NOMO-1 (cell line): ENCODE results near the gene DSE.

Source experiments
- DNase-seq, 2 experiments: peaks; one replicate each; lab custom pipeline; 2025; ENCODE audit not compliant: unreplicated experiment in 2 of 2; lab: John Stamatoyannopoulos, UW

Gene DSE

DNA sequence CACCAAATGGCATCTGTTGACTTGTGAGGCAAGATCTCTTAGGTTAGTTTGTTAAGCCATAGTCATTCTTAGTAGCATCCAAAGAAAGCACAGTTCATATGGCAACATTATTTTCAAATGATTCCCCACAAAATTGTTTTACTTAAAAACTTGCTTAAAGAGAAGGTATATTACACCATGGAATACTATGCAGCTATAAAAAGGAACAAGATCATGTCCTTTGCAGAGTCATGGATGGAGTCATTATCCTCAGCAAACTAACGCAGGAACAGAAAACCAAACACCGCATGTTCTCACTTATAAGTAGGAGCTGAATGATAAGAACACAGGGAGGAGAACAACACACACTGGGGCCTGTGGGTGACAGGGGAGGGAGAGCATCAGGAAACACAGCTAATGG is 10.9 kb upstream of the DSE start:
- no peak for DNase-seq

DNA sequence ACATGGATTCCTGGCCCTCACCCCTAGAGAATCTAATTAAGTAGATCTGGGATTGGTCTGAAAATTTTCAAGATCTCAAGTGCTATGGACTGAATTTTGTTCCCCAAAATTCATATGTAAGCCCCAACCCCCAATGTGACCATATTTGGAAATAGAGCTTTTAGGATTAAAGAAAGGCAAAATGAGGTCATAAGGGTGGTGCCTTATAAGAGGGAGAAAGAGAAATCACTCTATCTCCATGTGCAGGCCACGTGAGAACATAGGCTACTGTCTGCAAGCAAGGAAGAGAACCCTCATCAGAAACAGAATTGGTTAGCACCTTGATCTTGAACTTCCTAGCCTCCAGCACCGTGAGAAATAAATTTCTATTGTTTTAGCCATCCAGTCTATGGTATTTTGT is 8.5 kb upstream of the DSE start:
- no peak for DNase-seq

DNA sequence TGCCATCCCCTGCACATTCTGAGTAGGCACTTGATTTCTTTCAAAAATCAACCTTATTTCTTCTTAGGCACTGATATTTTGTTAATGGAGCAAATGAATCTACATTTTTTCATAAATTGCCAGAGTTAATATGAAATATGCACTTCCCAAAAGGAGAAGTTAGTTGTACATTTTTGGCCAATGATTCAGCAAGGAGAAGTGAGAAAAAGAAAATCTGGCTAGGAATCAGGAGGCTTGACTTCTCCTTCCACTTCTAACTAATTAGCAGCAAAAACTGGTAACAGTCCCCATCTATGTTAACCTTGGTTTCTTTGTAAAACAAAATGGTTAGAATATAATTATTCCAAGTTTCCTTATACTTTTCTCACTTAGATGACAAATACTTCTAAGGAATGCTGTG is 7.0 kb upstream of the DSE start:
- peak; percentile 62 to 88 for DNase-seq

DNA sequence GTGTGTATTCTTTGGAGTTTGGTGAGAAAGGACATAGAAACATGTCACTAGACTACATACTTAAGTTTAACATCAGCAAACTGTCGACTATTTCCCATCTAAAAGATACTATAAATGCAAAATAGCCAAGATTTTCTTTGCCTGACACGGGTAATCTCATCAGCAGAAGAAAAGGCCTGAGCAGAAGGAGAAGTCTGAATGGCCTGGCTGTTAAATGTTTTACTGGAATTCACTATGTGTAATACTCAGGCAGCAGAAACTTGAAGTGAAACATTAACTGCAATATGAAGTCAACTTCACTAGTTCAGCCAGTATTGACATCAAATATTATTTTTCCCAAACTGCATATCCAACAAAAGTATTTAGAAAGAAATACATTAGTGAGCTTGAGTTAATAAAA is 6.4 kb upstream of the DSE start:
- peak in 1 of 2 experiments; percentile 17 for DNase-seq

DNA sequence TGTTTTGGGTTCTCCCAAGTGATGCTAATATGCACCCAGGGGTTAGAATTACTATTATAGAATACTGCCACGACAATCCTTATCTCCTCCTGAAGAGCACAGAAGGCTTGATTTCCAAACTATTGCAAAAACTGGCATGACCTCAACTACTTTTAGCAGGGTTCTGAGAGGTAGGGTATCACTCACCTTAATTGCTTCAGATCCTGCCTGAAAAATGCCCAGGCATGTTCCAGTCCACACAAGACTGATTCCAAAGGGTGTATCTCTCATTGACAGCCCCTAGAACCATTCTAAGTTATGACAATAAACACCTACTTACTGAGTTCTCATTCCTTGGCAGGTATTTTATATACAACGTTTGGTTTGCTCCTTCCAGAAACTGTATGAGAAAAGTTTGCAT is 5.0 kb upstream of the DSE start:
- DNase-seq = no peak

DNA sequence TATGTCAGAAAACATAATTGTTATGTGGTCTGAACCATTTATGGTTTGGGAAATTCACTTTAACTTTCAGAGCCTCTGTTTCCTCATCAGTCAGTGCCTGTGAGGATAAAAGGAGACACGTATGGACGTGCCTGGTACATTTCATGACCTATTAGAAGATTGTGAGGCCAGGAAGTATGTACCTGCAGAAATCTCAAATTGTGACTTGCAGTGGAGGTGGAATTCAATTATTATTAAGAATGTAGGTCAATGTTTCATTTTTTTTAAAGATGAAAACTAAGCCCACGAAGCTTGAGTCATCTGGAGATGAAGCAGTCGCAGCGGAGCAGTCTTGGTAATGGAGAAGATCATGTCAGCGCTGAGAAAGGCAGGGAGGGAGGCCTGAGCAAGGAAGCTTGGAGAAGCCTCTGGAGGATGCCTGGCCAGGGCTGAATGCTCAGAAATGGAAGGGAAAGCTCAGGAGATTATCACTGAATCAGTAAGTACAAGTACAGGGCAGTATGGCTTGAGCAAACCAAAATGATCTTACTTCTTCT is 3.9 kb upstream of the DSE start:
- DNase-seq = no peak

DNA sequence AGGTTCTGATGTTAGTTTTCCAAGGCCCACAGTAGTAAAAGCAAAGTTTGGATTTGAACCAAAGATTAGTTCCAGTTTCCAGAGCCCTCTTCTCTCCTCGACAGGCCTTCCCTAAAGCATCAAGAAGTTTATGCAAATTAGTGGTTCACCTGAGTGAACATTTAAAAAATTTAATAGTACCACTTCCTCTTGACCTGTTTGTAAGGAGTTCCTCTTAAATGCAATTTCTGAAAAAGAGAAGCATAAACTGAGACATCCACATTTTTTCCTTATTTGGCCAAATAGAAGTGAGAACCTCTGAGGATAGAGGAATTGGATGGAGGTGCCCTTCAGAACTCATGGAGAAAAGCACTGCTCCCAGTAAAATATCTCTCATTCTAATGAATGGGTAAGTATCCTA is 1.2 kb upstream of the DSE start:
- peak in 1 of 2 experiments; percentile 31 for DNase-seq

DNA sequence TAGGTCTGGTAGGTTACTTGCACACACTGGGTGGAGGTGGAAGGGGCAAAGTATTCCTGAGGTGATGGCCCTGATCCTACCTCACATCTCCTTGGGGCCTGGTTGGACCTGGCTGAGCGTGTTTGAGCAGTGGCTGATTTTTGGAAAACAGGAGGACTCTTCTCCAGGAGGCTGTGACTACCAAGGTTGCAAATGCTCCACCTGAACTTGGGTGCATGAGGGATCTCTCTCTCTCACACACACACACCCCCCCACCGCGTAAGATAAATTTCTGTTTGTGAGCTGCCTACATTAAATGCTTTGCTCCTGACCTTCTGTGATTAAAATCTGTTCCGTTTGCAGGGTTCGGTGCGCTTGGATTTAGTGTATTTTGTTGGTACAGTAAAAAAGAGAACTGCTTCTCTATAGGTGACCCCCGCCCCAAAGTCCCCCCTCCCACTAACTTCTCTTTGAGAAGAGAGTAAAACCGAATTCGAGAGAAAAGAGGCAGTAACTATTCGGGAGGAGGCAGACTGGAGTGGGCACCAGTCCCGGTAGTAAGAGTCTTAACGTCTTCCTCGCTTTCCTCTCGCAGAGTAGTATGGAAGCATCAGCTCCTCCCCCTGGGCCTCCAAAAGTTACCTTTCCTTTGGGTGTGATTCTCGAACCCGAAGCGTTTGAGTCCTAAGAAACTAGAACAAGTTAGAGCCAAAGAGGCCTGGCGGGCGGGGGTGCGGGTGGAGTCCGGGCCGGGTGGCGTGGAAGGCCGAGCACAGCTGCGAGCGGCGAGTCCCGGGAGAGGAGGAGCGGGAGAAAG is 585 bp upstream of the DSE start:
- no peak for DNase-seq

DNA sequence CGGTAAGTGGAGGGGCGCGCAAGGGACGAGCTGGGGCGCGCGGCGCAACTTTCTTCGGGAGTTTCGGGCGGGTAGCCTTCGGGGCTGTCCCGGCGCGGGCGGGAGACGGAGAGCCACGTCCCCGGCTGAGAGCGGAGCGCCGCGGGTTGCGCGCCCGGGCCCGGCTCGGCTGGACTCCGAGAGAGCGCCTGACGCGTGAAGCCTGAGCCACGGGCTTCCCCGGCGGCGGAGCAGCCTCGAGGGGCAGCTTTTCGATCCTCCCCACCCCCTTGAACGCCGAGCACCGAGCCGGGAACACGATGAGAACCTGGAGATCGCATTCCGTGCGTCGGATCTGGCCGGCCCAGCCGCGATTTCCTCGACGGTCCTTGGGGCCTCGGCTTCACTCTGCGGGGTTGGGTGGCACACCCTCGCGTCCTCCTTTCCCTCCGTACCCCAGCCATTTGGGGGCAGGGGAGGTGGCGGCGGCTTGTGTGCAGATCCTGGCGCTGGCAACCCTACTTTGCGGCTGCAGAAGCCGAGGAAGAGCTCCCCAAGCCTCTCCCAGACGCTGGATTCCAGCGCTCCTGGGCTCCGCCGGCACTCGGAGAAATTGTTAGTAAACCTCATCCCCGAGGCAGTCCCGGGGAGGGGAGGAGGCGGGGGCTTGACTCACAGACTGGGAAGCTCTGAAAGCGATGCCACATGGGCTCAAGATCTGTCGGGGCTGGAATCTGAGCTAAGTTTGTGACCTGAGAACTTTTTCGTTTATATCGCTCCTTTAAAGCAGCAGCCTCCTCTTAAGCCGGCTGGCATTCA is 572 bp downstream of the DSE start:
- no peak for DNase-seq

DNA sequence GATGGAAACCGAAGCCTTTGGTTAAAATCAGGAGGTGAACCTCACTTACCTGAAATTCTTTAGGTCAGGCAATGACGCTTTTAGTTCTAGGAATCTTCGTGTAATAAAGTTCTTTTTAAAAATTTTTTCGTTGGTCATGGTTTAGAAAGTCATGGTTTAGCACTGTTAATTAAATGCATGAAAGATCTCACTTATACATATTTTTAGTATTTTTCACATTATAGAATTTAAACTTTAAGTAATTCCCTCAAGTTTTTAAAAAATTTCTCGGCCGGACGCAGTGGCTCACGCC is 1.1 kb downstream of the DSE start:
- DNase-seq = no peak

DNA sequence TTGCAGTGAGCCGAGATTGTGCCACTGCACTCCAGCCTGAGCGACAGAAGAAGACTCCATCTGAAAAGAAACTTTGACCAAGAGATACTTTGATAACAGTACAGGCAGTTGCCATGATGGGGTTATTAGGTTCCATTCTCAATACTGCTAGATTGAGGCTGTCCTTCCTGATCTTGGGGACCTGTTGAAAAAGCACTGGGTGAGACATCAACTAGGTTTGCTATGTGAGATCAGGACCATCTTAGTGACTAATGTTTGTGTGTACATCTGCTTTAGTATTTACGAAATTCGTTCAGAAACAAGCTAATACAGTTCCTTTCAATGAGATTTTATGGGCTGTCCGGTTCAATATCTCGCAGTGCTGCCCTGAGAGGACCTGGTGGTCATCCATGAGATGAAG is 2.6 kb downstream of the DSE start:
- no peak for DNase-seq

DNA sequence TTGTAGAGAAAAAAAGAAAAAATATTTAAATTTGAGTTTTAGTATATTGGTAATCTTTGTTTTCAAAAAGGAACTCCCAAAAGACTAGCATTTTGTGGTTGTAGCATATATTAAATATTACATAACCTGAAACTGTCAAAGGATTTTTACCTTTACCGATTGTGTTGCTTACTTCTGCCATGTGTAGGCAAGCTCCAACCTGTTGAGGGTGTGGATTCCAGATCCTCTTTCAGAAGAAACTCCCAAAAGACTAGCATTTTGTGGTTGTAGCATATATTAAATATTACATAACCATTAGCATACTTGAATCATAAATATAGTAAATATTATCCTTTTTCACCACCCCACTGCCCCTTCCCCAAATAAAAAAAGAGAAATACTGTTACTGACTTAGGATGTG is 3.2 kb downstream of the DSE start:
- DNase-seq = no peak

DNA sequence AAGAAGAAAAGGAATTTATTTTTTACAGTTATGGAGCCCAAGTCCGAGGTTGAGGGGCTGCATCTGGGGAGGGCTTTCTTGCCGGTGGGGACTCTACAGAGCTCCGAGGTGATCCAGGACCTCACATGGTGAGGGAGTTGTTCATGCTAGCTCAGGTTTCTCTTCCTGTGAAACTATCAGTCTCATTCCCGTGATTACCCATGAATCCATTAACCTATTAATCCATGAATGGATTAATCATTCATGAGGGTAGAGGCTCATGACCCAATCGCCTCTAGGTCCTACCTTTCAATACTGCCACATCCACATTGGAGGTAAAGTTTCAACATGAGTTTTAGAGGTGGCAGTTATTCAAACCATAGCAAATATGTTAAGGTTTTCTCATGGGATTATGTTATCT is 3.8 kb downstream of the DSE start:
- DNase-seq = no peak

DNA sequence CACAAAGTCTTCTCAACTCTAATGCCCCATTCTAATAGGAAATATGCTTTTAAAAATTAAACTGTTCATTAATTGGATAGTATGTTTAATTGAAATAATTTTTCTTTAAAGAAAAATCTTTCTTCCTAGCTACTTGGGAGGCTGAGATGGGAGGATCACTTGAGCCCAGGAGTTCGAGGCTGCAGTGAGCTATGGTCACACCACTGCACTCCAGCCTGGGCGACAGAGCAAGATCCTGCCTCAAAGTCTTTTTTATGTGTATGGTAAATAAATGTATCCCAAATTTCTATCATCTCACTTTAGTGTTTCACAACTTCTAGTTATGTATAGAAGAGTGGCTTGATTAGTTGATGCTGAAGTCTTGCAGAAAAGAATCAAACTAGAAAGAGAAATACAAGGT is 4.5 kb downstream of the DSE start:
- DNase-seq = no peak

DNA sequence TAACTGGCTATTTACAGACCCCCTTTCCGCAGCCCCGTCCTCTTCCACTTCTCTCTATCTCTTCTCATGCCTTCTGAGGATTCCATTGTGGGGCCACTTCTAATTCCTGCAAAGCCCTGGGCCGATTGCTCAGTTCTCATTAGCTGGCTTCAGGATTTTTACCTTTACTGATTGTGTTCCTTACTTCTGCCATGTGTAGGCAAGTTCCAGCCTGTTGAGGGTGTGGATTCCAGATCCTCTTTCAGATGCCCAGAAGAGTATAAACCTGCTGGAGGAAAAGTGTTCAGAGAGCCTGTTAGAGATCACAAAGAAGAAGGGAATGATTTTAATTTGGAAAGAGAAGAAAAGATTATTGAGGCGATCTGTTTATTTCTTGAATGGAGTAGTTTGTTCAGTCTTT is 5.4 kb downstream of the DSE start:
- no peak for DNase-seq

DNA sequence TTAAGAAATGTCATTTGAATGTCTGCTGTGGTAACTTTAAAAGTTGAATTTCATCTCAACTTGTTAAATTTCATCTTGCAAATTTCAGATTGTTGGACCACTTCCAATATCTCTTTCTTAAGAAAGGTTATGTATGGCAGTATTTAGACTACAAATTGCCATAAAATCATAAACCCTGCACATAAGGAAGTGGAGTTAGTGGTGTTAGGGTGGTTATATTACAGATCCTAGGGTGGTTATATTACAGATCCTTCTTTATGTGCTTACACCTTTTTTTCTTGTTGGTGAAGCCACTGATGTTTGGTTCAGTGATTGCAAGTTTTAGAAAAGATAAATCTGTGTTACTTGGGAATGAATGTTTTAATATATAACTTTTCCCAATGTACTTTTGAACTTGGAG is 9.0 kb downstream of the DSE start:
- no peak for DNase-seq

DNA sequence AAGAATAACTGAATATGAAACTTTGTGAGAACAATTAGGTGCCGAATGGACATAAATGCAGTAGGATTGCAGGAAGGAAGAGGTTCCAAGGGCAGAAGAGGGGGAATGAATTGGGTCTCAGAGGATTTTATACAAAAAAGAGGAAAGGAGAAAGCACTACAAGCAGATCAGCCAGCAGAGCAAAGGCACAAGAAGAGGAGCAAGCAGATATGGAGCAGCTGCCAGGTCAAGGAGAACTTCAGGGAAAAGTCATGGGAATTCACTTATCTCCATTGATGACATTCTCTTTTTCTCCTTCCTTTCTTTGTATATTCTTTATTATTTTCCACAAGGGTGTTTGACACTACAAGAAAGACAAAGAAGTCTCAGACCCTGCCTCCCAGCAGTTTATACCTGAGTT is 9.6 kb downstream of the DSE start:
- DNase-seq = no peak

DNA sequence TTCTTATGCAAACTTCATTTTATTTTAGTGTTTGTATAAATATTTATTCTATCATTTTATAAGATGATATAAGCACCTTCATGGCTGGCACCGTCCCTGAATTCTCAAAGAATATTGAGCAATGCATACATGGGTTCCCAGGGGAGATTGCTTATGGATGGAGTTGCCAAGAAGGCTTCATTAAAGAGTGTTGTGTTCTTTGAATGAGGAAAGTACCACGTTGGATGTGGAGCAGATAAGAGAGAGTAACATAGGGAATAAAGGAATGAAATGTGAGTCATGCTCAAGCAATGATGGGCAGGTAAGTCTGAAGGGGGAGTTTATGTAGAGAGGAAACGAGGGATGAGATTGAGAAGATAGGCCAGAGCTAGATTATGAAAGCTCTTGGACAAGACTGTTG is 10.3 kb downstream of the DSE start:
- DNase-seq = no peak

DNA sequence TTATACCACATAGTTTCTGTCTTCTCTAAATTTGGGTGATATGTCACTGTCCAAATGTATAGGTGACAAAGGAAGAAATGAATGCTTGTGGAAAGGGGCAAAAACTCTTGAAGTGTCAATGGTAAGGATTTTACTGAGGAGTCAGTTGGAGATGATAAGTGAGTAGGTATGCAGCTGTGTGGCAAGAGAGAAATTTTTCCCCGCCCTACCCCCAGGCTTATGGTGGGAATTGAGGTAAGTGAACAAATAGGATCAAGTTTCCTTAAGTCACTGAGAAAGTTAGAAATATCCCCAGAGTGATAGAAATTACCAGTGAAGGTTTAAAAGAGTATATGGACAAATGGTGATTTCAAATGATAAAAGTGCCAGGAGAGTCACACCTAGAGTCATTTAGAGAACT is 11.8 kb downstream of the DSE start:
- DNase-seq = no peak

DNA sequence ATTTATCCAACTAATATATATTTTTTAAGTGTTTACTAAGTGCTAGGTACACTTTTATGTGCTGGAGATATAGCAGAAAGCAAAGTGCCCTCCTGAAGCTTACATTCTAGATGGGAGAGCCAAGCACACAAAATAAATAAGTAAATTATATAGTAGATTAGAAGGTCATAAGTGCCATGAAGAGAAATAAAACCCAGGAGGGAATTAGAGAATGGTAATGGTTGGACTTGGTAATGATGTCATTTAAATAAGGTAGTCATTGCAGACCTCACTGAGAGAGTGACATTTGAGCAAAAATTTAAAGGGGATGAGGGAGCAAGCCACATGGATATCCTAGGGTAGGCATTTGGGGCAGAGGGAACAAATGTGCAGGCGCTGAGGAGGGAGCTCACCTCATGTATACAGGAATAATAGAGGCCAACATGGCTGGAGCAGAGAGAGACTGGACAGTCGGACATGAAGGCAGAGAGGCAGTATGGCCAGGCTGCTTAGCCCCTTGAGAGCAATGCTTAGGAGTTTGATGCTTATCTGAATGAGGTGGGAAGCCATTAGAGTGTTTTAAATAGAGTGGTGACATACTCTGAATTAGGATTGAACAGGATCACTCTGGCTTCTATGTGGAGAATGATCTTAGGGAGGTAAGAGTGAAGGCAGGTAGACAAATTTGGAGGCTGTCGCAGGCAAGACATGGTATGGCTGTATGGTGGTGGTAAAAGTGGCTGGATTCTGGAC is 14.1 kb downstream of the DSE start:
- DNase-seq = no peak

DNA sequence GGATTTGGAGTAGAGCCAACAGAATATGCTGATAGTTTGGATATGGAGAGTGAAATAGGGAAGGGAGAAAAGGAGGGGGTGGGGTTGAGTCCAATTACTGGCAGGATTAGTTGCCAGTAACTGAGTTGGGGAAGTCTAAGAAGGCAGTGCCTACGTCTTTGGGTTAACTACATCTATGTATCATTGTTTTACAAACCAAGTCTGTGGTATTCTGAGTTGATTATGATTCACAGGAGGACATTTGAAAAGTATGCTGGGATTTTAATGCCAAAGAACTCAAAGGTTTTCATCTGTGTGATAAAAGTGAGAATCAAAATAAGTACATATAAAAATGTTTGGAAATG is 14.7 kb downstream of the DSE start:
- DNase-seq = no peak

DNA sequence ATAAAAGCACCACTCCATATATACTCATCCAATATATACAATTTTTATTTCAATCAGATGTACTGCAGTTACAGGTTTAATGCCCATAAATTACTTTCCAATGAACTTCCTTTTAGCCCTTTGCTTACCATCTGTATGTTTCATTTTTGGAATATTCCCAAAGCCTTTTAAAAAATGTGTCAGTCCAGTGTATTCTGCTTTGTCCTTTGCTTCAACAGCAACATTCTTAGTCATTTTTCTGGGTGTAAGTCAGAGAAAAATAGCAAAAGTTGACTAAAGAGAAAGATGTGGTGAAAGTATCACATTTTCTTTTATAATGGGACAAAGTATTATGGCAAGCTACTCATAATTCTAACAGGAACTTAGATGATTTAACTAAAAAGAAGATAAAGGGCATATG is 15.2 kb downstream of the DSE start:
- DNase-seq = no peak
